ENCODE results near the gene FGD3.

The FGD3 gene

GRCh38 chr9:92983984-92984589 is 36.8 kb downstream of the FGD3 start:
- no peak for DNase-seq (ENCODE audit: low read depth)
- H3K4me3 ChIP-seq (ENCODE audit: control insufficient read depth, low read depth, low read length): no peak overlapping the region
- TF ChIP-seq CTCF (IDR thresholded peaks at IDR 0.05; ENCODE audit: control insufficient read depth, insufficient read depth, low read depth, low read length, missing control alignments): no peak

GRCh38 chr9:92984976-92985375 is 37.7 kb downstream of the FGD3 start:
- TF ChIP-seq CTCF (IDR thresholded peaks at IDR 0.05; ENCODE audit: control insufficient read depth, insufficient read depth, low read depth, low read length, missing control alignments): no peak
- no peak for DNase-seq (ENCODE audit: low read depth)
- no peak overlapping the region for H3K4me3 ChIP-seq (ENCODE audit: control insufficient read depth, low read depth, low read length)

GRCh38 chr9:92986176-92987119 is 39.1 kb downstream of the FGD3 start:
- H3K4me3 ChIP-seq (ENCODE audit: control insufficient read depth, low read depth, low read length): no peak overlapping the region
- DNase-seq (ENCODE audit: low read depth): no peak
- TF ChIP-seq CTCF (IDR thresholded peaks at IDR 0.05; ENCODE audit: control insufficient read depth, insufficient read depth, low read depth, low read length, missing control alignments): peak; percentile 52

GRCh38 chr9:92988215-92988768 is 41.0 kb downstream of the FGD3 start:
- DNase-seq (ENCODE audit: low read depth): no peak
- no peak overlapping the region for H3K4me3 ChIP-seq (ENCODE audit: control insufficient read depth, low read depth, low read length)
- TF ChIP-seq CTCF (IDR thresholded peaks at IDR 0.05; ENCODE audit: control insufficient read depth, insufficient read depth, low read depth, low read length, missing control alignments): no peak

- DNase-seq (ENCODE audit: low read depth): no peak
- H3K4me3 ChIP-seq (ENCODE audit: control insufficient read depth, low read depth, low read length): no peak overlapping the region
- TF ChIP-seq CTCF (IDR thresholded peaks at IDR 0.05; ENCODE audit: control insufficient read depth, insufficient read depth, low read depth, low read length, missing control alignments): no peak
Observed at GRCh38 chr9:92989561-92989960, 42.2 kb downstream of the FGD3 start.

- DNase-seq (ENCODE audit: low read depth): no peak
- TF ChIP-seq CTCF (IDR thresholded peaks at IDR 0.05; ENCODE audit: control insufficient read depth, insufficient read depth, low read depth, low read length, missing control alignments): no peak
- no peak overlapping the region for H3K4me3 ChIP-seq (ENCODE audit: control insufficient read depth, low read depth, low read length)
Observed at GRCh38 chr9:92990461-92990860, 43.1 kb downstream of the FGD3 start.
